PC-9 (cell line): ENCODE results near the gene DUSP2. TPM values are rescaled to one million over a fixed set of nuclear protein-coding genes. Genes with fewer than 3 reads are reported as not detected.

Source experiments
- BruUV-seq: library from RNA; stranded (reverse); fragments of 400-500 nt; replicated peaks from 2 replicates; lab custom pipeline; 2021; lab: Mats Ljungman, UMichigan
- CTCF ChIA-PET: fragments of 300-600 bp; sonication (Branson Sonifier 250); formaldehyde crosslinking; loops from one replicate; lab custom pipeline; 2022; ENCODE audit warnings: antibody characterized with exemption; lab: Charles Lee
- POLR2A ChIA-PET: fragments of 300-600 bp; sonication (Branson Sonifier 250); formaldehyde crosslinking; loops from one replicate; lab custom pipeline; 2022; ENCODE audit warnings: antibody characterized with exemption; ENCODE audit not compliant: unreplicated experiment; lab: Charles Lee
- DNase-seq, 2 experiments: peaks; one replicate each; pipeline versions ENCODE4 v3.0.0 to v3.0.0-alpha.2; 2015 to 2022; ENCODE audit warnings: mixed read lengths in 1 of 2
- H2AFZ ChIP-seq: fragments of 200-600 bp; sonication (generic); 2 replicates; pipeline ENCODE4 v1.8.1; 2017; ENCODE audit warnings: antibody characterized with exemption
- H3F3A ChIP-seq: fragments of 200-600 bp; sonication (generic); 2 replicates; pipeline ENCODE4 v1.8.1; 2017; ENCODE audit warnings: antibody characterized with exemption, mild to moderate bottlenecking, low read depth; ENCODE audit not compliant: insufficient read depth
- H3K27ac ChIP-seq: fragments of 200-600 bp; sonication (generic); 2 replicates; pipeline ENCODE4 v1.6.1; 2016; ENCODE audit warnings: mixed run types
- H3K27me3 ChIP-seq: fragments of 200-600 bp; sonication (generic); 2 replicates; pipeline ENCODE4 v1.6.1; 2016; ENCODE audit warnings: low read depth, mixed run types; ENCODE audit not compliant: insufficient read depth
- H3K36me3 ChIP-seq: fragments of 200-600 bp; sonication (generic); 2 replicates; pipeline ENCODE4 v1.6.1; 2016; ENCODE audit warnings: low read depth, mixed run types
- H3K4me1 ChIP-seq: fragments of 200-600 bp; sonication (generic); replicated peaks from 2 replicates; pipeline ENCODE4 v1.6.1; 2016; ENCODE audit warnings: mixed run types; ENCODE audit not compliant: insufficient read depth
- H3K4me2 ChIP-seq: fragments of 200-600 bp; sonication (generic); 2 replicates; pipeline ENCODE4 v1.6.1; 2017; ENCODE audit warnings: mixed run types
- H3K4me3 ChIP-seq: fragments of 200-600 bp; sonication (generic); 2 replicates; pipeline ENCODE4 v1.6.1; 2016; ENCODE audit warnings: mixed run types
- H3K79me2 ChIP-seq: fragments of 200-600 bp; sonication (generic); 2 replicates; pipeline ENCODE4 v1.6.1; 2017; ENCODE audit warnings: low read depth, mixed run types
- H3K9me2 ChIP-seq: fragments of 200-600 bp; sonication (generic); 2 replicates; pipeline ENCODE4 v1.8.1; 2017; ENCODE audit warnings: mild to moderate bottlenecking; ENCODE audit not compliant: insufficient read depth
- H3K9me3 ChIP-seq: fragments of 200-600 bp; sonication (generic); 2 replicates; pipeline ENCODE4 v1.8.1; 2016; ENCODE audit warnings: low read depth; ENCODE audit not compliant: insufficient read depth
- H4K20me1 ChIP-seq: fragments of 200-600 bp; sonication (generic); 2 replicates; pipeline ENCODE4 v1.8.1; 2017; ENCODE audit not compliant: insufficient read depth
- EZH2 ChIP-seq: fragments of 200-600 bp; sonication (generic); IDR thresholded peaks from 2 replicates; pipeline ENCODE4 v1.8.0; 2017; ENCODE audit warnings: antibody characterized with exemption, low read depth
- intact Hi-C: fragments of 100-400 bp; cut with micrococcal nuclease; formaldehyde crosslinking; loops from one replicate; pipeline ENCODE4 v1.10.0; 2022; ENCODE audit not compliant: unreplicated experiment
- total RNA-seq: library from RNA; stranded (reverse); gene quantifications from 2 replicates; pipeline ENCODE4 v1.2.3, GENCODE V29; 2021
- TF ChIP-seq, protein P1 (sequence below): fragments of 200-600 bp; sonication (generic); conservative IDR thresholded peaks from 2 replicates; pipeline ENCODE4 v1.6.1; 2017; ENCODE audit warnings: mixed run types, antibody characterized with exemption, mild to moderate bottlenecking, moderate library complexity

The DUSP2 gene
- total RNA-seq, 1 experiment from 2014 or later = 4.0 TPM

GRCh38 chr2:96184989-96185388, 39.7 kb upstream of the DUSP2 start:
- TF ChIP-seq EZH2 = no peak
- TF ChIP-seq, protein P1, sequence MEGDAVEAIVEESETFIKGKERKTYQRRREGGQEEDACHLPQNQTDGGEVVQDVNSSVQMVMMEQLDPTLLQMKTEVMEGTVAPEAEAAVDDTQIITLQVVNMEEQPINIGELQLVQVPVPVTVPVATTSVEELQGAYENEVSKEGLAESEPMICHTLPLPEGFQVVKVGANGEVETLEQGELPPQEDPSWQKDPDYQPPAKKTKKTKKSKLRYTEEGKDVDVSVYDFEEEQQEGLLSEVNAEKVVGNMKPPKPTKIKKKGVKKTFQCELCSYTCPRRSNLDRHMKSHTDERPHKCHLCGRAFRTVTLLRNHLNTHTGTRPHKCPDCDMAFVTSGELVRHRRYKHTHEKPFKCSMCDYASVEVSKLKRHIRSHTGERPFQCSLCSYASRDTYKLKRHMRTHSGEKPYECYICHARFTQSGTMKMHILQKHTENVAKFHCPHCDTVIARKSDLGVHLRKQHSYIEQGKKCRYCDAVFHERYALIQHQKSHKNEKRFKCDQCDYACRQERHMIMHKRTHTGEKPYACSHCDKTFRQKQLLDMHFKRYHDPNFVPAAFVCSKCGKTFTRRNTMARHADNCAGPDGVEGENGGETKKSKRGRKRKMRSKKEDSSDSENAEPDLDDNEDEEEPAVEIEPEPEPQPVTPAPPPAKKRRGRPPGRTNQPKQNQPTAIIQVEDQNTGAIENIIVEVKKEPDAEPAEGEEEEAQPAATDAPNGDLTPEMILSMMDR = no peak
- no peak overlapping the region for H2AFZ ChIP-seq
- peaks cover 20% of the 10 kb centered on the region for H3K36me3 ChIP-seq
- no peaks in the 10 kb centered on the region for H3K27me3 ChIP-seq
- no peaks in the 10 kb centered on the region for H3K9me2 ChIP-seq
- H4K20me1 ChIP-seq = peaks cover 16% of the 10 kb centered on the region
- CTCF ChIA-PET = interaction anchor here (1.0 kb wide), 1 partner anchor 23 kb away, joined by 3 read pairs; no protein-coding TSS in a partner anchor
- DNase-seq = no peak
- H3K4me3 ChIP-seq = no peak overlapping the region
- H3K27ac ChIP-seq = no peak overlapping the region
- no peaks in the 10 kb centered on the region; the same call in 1 of the 2 replicates for H3K79me2 ChIP-seq
- H3K4me2 ChIP-seq = no peak overlapping the region
- intact Hi-C loops = no loop called here
- no peaks in the 10 kb centered on the region for H3K4me1 ChIP-seq
- POLR2A ChIA-PET = no interaction called here
- no peaks in the 10 kb centered on the region for H3K9me3 ChIP-seq
- peaks cover 50% of the 10 kb centered on the region for H3F3A ChIP-seq
- no TSS peak for BruUV-seq

- DNase-seq = no peak
- Histone ChIP-seq H3K9me3 (no peaks in the 10 kb centered on the region), H3K79me2 (no peaks in the 10 kb centered on the region; the same call in 1 of the 2 replicates), H3K4me2 (no peak overlapping the region), H3K4me1 (no peaks in the 10 kb centered on the region), H3K9me2 (no peaks in the 10 kb centered on the region), H4K20me1 (peaks cover 16% of the 10 kb centered on the region), H2AFZ (no peak overlapping the region), H3F3A (peaks cover 50% of the 10 kb centered on the region), H3K36me3 (peaks cover 20% of the 10 kb centered on the region), H3K27me3 (no peaks in the 10 kb centered on the region), H3K27ac (no peak overlapping the region), H3K4me3 (no peak overlapping the region)
- CTCF ChIA-PET = no interaction called here
- intact Hi-C loops = no loop called here
- POLR2A ChIA-PET = no interaction called here
- TF ChIP-seq, protein P1 = no peak
- no peak for TF ChIP-seq EZH2
- no TSS peak for BruUV-seq
Observed at GRCh38 chr2:96184188-96184587, 38.9 kb upstream of the DUSP2 start.

DNA sequence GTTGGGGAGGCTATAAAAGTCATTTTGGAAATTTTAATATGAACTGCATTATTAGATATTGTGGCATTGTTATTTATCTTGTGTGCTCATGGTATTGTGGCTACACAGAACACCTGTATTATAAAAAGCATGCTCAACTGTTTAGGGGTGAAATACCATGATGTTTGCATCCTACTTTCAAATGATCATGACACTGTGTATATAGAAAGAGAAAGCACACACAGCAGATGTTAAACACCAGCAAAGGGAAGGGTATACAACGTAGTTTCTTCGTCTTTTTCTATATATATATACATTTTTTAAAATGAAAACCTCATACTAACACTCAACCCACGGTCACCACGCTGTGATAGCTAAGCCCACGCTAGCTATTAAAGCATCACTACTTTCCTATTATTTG, 36.3 kb upstream of the DUSP2 start:
- BruUV-seq = no TSS peak

More for the DNA sequence above, 36.3 kb upstream of the DUSP2 start:
- no peaks in the 10 kb centered on the region for H4K20me1 ChIP-seq
- no peak overlapping the region for H2AFZ ChIP-seq
- DNase-seq = no peak
- H3K4me3 ChIP-seq = no peak overlapping the region
- peaks cover 35% of the 10 kb centered on the region for H3F3A ChIP-seq
- TF ChIP-seq, protein P1 = no peak
- no peak for TF ChIP-seq EZH2
- no peaks in the 10 kb centered on the region for H3K4me1 ChIP-seq
- H3K79me2 ChIP-seq = no peaks in the 10 kb centered on the region
- intact Hi-C loops = no loop called here
- H3K9me2 ChIP-seq = no peaks in the 10 kb centered on the region
- peaks cover 5% of the 10 kb centered on the region; the same call in 1 of the 2 replicates for H3K36me3 ChIP-seq
- CTCF ChIA-PET = no interaction called here
- H3K27ac ChIP-seq = no peak overlapping the region
- H3K27me3 ChIP-seq = no peaks in the 10 kb centered on the region
- H3K4me2 ChIP-seq = no peak overlapping the region
- POLR2A ChIA-PET = no interaction called here
- H3K9me3 ChIP-seq = no peaks in the 10 kb centered on the region
